Sigmoid colon (tissue), 4 donors: ENCODE results near the gene AEN.

Source experiments
- EP300 ChIP-seq, 4 donors: sonication (generic); formaldehyde crosslinking; IDR thresholded peaks; one replicate each; pipeline ENCODE4 v1.6.1; 2017; ENCODE audit warnings: antibody characterized with exemption in 4 of 4
- POLR2A ChIP-seq, 2 donors: fragments of 450-650 bp; IDR thresholded peaks; one replicate each; pipeline ENCODE4 v1.6.1; 2016; ENCODE audit warnings: antibody characterized with exemption in 2 of 2, mild to moderate bottlenecking in 2 of 2, moderate library complexity in 2 of 2
- POLR2AphosphoS5 ChIP-seq, 4 donors: sonication (generic); formaldehyde crosslinking; IDR thresholded peaks; one replicate each; pipeline ENCODE4 v1.6.1; 2017; ENCODE audit warnings: antibody characterized with exemption in 4 of 4
- TF ChIP-seq, protein P1 (sequence below), 4 experiments: fragments of 450-650 bp in 3 of 4; fragments of 200-600 bp in 1 of 4; IDR thresholded peaks; one replicate each; pipeline ENCODE4 v1.5.1; 2016 to 2019; ENCODE audit warnings: antibody characterized with exemption in 4 of 4, mild to moderate bottlenecking in 3 of 4, moderate library complexity in 2 of 4

DNA sequence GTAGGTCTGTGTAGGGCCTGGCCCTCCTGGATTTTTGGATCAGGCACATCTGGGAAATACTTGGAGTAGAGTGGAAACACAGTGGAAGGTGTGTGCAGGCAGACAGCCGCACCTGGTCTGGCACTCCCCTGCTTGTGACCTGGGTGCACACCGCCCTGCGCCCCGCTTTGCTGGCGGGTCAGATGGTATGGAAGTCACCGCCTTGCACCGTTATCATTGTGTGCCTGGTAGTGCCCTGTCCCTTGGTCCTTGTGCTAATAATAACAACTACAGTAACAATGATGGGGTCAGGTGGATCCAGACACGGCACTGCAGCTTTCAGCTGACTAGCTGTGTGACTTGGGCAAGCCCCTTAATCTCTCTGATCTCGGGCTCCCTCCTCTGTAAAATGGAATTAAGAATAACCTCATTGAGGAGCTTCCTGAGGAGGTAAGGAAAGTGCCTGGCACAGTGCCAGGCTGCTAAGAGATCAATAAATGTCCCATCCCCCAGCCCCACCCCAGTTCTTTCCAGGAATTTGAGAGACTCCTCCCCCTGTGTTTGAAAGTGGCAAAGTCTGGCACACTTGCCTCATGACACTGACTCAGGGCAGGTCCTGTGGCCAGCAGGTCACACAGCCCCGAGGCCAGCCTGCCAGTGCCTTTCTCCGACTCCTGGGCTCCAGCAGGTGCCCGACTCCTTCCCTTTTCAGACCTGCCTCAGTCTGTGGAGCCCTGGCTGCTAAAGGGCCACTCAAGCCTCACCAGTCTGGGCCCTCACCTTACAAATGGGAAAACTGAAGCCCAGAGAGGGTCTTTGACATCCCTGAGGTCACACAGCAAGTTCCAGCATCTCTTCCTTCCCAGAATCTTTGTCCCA is 27.4 kb downstream of the AEN start:
- TF ChIP-seq POLR2A (IDR thresholded peaks at IDR 0.05) (no peak), EP300 (IDR thresholded peaks at IDR 0.05) (no peak), POLR2AphosphoS5 (IDR thresholded peaks at IDR 0.05) (no peak)
- TF ChIP-seq, protein P1, sequence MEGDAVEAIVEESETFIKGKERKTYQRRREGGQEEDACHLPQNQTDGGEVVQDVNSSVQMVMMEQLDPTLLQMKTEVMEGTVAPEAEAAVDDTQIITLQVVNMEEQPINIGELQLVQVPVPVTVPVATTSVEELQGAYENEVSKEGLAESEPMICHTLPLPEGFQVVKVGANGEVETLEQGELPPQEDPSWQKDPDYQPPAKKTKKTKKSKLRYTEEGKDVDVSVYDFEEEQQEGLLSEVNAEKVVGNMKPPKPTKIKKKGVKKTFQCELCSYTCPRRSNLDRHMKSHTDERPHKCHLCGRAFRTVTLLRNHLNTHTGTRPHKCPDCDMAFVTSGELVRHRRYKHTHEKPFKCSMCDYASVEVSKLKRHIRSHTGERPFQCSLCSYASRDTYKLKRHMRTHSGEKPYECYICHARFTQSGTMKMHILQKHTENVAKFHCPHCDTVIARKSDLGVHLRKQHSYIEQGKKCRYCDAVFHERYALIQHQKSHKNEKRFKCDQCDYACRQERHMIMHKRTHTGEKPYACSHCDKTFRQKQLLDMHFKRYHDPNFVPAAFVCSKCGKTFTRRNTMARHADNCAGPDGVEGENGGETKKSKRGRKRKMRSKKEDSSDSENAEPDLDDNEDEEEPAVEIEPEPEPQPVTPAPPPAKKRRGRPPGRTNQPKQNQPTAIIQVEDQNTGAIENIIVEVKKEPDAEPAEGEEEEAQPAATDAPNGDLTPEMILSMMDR (IDR thresholded peaks at IDR 0.05), result no peak
